Ascending aorta (tissue), 2 donors: ENCODE data around the gene PCNX1. TPM values are rescaled to one million over a fixed set of nuclear protein-coding genes. Genes with fewer than 3 reads are reported as not detected.

Experiments
- DNase-seq, 2 donors: peaks; one replicate each; pipeline ENCODE4 v3.0.0-alpha.2; 2019; ENCODE audit warnings: low spot score in 2 of 2
- H3K27ac ChIP-seq, 2 donors: fragments of 200-600 bp; sonication (generic); one replicate each; pipeline ENCODE4 v1.5.1; 2016 to 2017; ENCODE audit warnings: mild to moderate bottlenecking in 1 of 2
- H3K27me3 ChIP-seq: fragments of 200-600 bp; sonication (generic); one replicate; pipeline ENCODE4 v1.5.1; 2017
- H3K36me3 ChIP-seq, 2 donors: fragments of 200-600 bp; sonication (generic); one replicate each; pipeline ENCODE4 v1.5.1; 2016
- H3K4me1 ChIP-seq, 2 donors: fragments of 200-600 bp; sonication (generic); one replicate each; pipeline ENCODE4 v1.5.1; 2016 to 2017; ENCODE audit warnings: mild to moderate bottlenecking in 1 of 2
- H3K4me3 ChIP-seq, 2 donors: fragments of 200-600 bp; sonication (generic); one replicate each; pipeline ENCODE4 v1.5.1; 2016 to 2017; ENCODE audit warnings: mild to moderate bottlenecking in 1 of 2
- H3K9me3 ChIP-seq, 2 donors: fragments of 200-600 bp; sonication (generic); one replicate each; pipeline ENCODE4 v1.5.1; 2016
- CTCF ChIP-seq, 3 experiments: fragments of 200-600 bp in 2 of 3; fragments of 450-650 bp in 1 of 3; sonication (generic) in 2 of 3; IDR thresholded peaks; one replicate each; pipeline ENCODE4 v1.5.1; 2016 to 2019; ENCODE audit warnings: antibody characterized with exemption in 3 of 3, mild to moderate bottlenecking in 1 of 3, moderate library complexity in 1 of 3
- intact Hi-C: fragments of 100-400 bp; cut with DNase I; formaldehyde crosslinking; loops from one replicate; pipeline ENCODE4 v1.15.1; 2023
- total RNA-seq: library from RNA; depleted of rRNA; stranded (reverse); fragments of >200 nt; gene quantifications from one replicate; pipeline ENCODE4 v1.1.0, GENCODE V29; 2016

PCNX1 gene
- total RNA-seq, 1 donor from 2014 or later, result 73.1 TPM

- no peak for DNase-seq
- TF ChIP-seq CTCF (IDR thresholded peaks at IDR 0.05), result no peak
- Histone ChIP-seq H3K4me1 (peaks cover 4 to 20% of the 10 kb centered on the region in 2 donors), H3K36me3 (no peaks in the 10 kb centered on the region), H3K9me3 (no peaks in the 10 kb centered on the region), H3K27me3 (no peaks in the 10 kb centered on the region), H3K27ac (peak overlapping the region; percentile 32 to 41), H3K4me3 (no peak overlapping the region)
- intact Hi-C loops, result no loop called here
These were observed 19.3 kb upstream of the PCNX1 start for GRCh38 chr14:70887737-70888499.

- Histone ChIP-seq H3K27me3 (no peaks in the 10 kb centered on the region), H3K9me3 (no peaks in the 10 kb centered on the region), H3K4me1 (peaks cover 4 to 20% of the 10 kb centered on the region in 2 donors), H3K36me3 (no peaks in the 10 kb centered on the region), H3K27ac (no peak overlapping the region), H3K4me3 (no peak overlapping the region)
- intact Hi-C loops, result no loop called here
- DNase-seq, result no peak
- TF ChIP-seq CTCF (IDR thresholded peaks at IDR 0.05), result no peak
These were observed 18.5 kb upstream of the PCNX1 start for GRCh38 chr14:70888681-70889175.

- no peak for DNase-seq
- intact Hi-C loops, result no loop called here
- Histone ChIP-seq H3K27me3 (no peaks in the 10 kb centered on the region), H3K36me3 (no peaks in the 10 kb centered on the region), H3K4me1 (peaks cover 4 to 20% of the 10 kb centered on the region in 2 donors), H3K27ac (no peak overlapping the region), H3K9me3 (no peaks in the 10 kb centered on the region), H3K4me3 (no peak overlapping the region)
- no peak for TF ChIP-seq CTCF (IDR thresholded peaks at IDR 0.05)
These were observed 17.7 kb upstream of the PCNX1 start for GRCh38 chr14:70889555-70889954.

GRCh38 chr14:70890826-70891659, 16.2 kb upstream of the PCNX1 start:
- Histone ChIP-seq H3K9me3 (no peaks in the 10 kb centered on the region), H3K4me3 (no peak overlapping the region), H3K27ac (no peak overlapping the region), H3K4me1 (peaks cover 4 to 20% of the 10 kb centered on the region in 2 donors), H3K36me3 (no peaks in the 10 kb centered on the region), H3K27me3 (no peaks in the 10 kb centered on the region)
- intact Hi-C loops, result no loop called here
- TF ChIP-seq CTCF (IDR thresholded peaks at IDR 0.05), result no peak
- DNase-seq, result no peak

- H3K9me3 ChIP-seq, result no peaks in the 10 kb centered on the region
- H3K36me3 ChIP-seq, result no peaks in the 10 kb centered on the region
- no peaks in the 10 kb centered on the region for H3K27me3 ChIP-seq
- no peak for TF ChIP-seq CTCF (IDR thresholded peaks at IDR 0.05)
- H3K4me3 ChIP-seq, result no peak overlapping the region
- H3K27ac ChIP-seq, result no peak overlapping the region
- H3K4me1 ChIP-seq, result peaks cover 4 to 20% of the 10 kb centered on the region in 2 donors
- intact Hi-C loops, result no loop called here
- DNase-seq, result no peak
These were observed 15.5 kb upstream of the PCNX1 start for GRCh38 chr14:70891737-70892136.
